ENCODE measurements around the gene DTYMK. TPM values are rescaled to one million over a fixed set of nuclear protein-coding genes. Genes with fewer than 3 reads are reported as not detected.

The DTYMK gene
- total RNA-seq, 1 experiment from 2014 or later, result 155 TPM

DNA sequence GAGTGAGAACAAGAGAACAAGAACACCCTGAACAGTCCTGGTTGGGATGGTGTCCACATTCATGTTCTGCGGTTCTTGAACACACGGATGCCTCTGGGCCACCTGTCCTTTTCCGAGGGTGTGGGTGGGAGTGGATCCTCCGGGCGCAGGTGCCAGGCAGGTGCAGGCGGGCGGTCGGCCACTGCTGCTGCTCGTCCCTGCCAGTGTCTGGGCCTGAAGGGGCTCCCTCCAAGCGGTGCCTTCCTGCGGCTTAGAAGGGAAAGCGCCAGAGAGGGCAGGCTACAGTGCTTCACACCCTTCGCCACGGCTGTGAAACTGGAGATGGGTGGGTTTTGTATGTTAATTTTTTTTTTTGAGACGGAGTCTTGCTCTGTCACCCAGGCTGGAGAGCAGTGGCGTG lies 39.8 kb upstream of the DTYMK start:
- Histone ChIP-seq H3K79me2 (ENCODE audit: low read length) (no peaks in the 10 kb centered on the region), H3K9me3 (ENCODE audit: low read length) (no peaks in the 10 kb centered on the region), H3K36me3 (ENCODE audit: low read depth, low read length) (peaks cover 12% of the 10 kb centered on the region), H3K27me3 (ENCODE audit: low read length) (no peaks in the 10 kb centered on the region), H3K9ac (ENCODE audit: low read length) (no peak overlapping the region), H3K27ac (ENCODE audit: low read length) (no peak overlapping the region), H2AFZ (ENCODE audit: low read length) (no peak overlapping the region), H3K4me2 (ENCODE audit: low read length) (no peak overlapping the region), H3K9me2 (replicated peaks; ENCODE audit: low read length) (no peaks in the 10 kb centered on the region), H3K4me3 (ENCODE audit: low read length) (no peak overlapping the region), H3F3A (ENCODE audit: low read length, unreplicated experiment) (no peaks in the 10 kb centered on the region), H3K4me1 (ENCODE audit: insufficient read depth, low read length) (no peaks in the 10 kb centered on the region), H4K20me1 (ENCODE audit: low read length) (no peaks in the 10 kb centered on the region)
- BruUV-seq (replicated peaks), result no TSS peak
- DNase-seq (no peak), ATAC-seq (no peak)
- ChIA-PET POLR2A (ENCODE audit: unreplicated experiment) (no interaction called here), CTCF (no interaction called here)
- intact Hi-C loops (cut with micrococcal nuclease), result no loop called here
- TF ChIP-seq EZH2 (IDR thresholded peaks at IDR 0.05; ENCODE audit: low read length, unreplicated experiment), result no peak
- no peak for TF ChIP-seq CTCF (conservative IDR thresholded peaks at IDR 0.05; ENCODE audit: low read depth, low read length)
- TF ChIP-seq EZH2phosphoT487 (IDR thresholded peaks at IDR 0.05; ENCODE audit: borderline replicate concordance, low read length), result no peak

- no peak overlapping the region for H3K4me3 ChIP-seq (ENCODE audit: low read length)
- H3K27ac ChIP-seq (ENCODE audit: low read length), result no peak overlapping the region
- no peaks in the 10 kb centered on the region for H3K9me2 ChIP-seq (replicated peaks; ENCODE audit: low read length)
- ATAC-seq, result no peak
- no peaks in the 10 kb centered on the region for H3F3A ChIP-seq (ENCODE audit: low read length, unreplicated experiment)
- no peaks in the 10 kb centered on the region for H3K9me3 ChIP-seq (ENCODE audit: low read length)
- no TSS peak for BruUV-seq (replicated peaks)
- peaks cover 16% of the 10 kb centered on the region for H3K36me3 ChIP-seq (ENCODE audit: low read depth, low read length)
- no peaks in the 10 kb centered on the region for H3K79me2 ChIP-seq (ENCODE audit: low read length)
- H3K27me3 ChIP-seq (ENCODE audit: low read length), result no peaks in the 10 kb centered on the region
- CTCF ChIA-PET, result no interaction called here
- H4K20me1 ChIP-seq (ENCODE audit: low read length), result no peaks in the 10 kb centered on the region
- TF ChIP-seq CTCF (conservative IDR thresholded peaks at IDR 0.05; ENCODE audit: low read depth, low read length) (no peak), EZH2 (IDR thresholded peaks at IDR 0.05; ENCODE audit: low read length, unreplicated experiment) (no peak), EZH2phosphoT487 (IDR thresholded peaks at IDR 0.05; ENCODE audit: borderline replicate concordance, low read length) (no peak)
- DNase-seq, result no peak
- no peak overlapping the region for H3K9ac ChIP-seq (ENCODE audit: low read length)
- no peak overlapping the region for H3K4me2 ChIP-seq (ENCODE audit: low read length)
- H2AFZ ChIP-seq (ENCODE audit: low read length), result no peak overlapping the region
- intact Hi-C loops (cut with micrococcal nuclease), result no loop called here
- POLR2A ChIA-PET (ENCODE audit: unreplicated experiment), result no interaction called here
- no peaks in the 10 kb centered on the region for H3K4me1 ChIP-seq (ENCODE audit: insufficient read depth, low read length)
These were observed 38.6 kb upstream of the DTYMK start for GRCh38 chr2:241724975-241725870.

DNA sequence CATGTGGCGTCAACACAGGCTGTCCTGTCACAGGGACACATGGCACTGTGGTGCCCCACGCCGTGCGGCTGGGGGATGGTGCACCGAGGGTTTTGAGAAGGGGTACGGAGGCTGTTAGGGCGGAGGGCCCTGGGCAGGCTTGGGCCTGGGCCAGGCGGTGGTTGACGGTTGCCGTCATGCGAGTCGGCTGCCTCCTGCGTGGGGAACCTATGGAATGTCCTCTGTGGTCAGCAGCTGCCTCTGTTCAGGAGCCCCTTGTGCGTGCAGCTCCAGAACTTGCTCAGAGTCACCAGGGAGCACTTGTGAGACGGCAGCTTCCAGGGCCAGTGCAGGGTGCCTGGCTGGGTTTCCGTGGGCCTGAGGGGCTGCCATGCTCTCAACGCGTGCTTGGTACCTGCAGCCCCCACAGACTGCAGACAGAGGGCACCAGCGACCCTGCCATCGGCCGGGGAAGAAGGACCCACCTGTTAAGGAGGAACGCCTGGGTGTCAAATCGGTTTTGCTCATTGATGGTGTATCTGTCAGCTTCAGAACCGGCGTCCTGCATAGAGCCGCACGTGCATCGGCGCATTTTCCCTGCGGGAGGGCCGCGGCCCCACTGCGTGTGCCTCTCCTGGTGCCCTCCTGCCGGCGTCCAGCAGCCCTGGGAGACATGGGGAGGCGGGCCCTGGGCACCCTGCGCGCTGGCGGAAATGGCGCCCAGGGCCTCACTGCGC lies 37.8 kb upstream of the DTYMK start:
- Histone ChIP-seq H3K79me2 (ENCODE audit: low read length) (no peaks in the 10 kb centered on the region), H3K27ac (ENCODE audit: low read length) (no peak overlapping the region), H3K4me1 (ENCODE audit: insufficient read depth, low read length) (no peaks in the 10 kb centered on the region), H3K27me3 (ENCODE audit: low read length) (no peaks in the 10 kb centered on the region), H3K36me3 (ENCODE audit: low read depth, low read length) (peaks cover 21% of the 10 kb centered on the region), H3K9me2 (replicated peaks; ENCODE audit: low read length) (no peaks in the 10 kb centered on the region), H3K9me3 (ENCODE audit: low read length) (no peaks in the 10 kb centered on the region), H3K4me3 (ENCODE audit: low read length) (no peak overlapping the region), H4K20me1 (ENCODE audit: low read length) (no peaks in the 10 kb centered on the region), H3F3A (ENCODE audit: low read length, unreplicated experiment) (no peaks in the 10 kb centered on the region), H3K4me2 (ENCODE audit: low read length) (no peak overlapping the region), H3K9ac (ENCODE audit: low read length) (no peak overlapping the region), H2AFZ (ENCODE audit: low read length) (no peak overlapping the region)
- TF ChIP-seq EZH2 (IDR thresholded peaks at IDR 0.05; ENCODE audit: low read length, unreplicated experiment), result no peak
- peak; percentile 50; the same call in 1 of the 2 replicates for TF ChIP-seq CTCF (conservative IDR thresholded peaks at IDR 0.05; ENCODE audit: low read depth, low read length)
- no peak for TF ChIP-seq EZH2phosphoT487 (IDR thresholded peaks at IDR 0.05; ENCODE audit: borderline replicate concordance, low read length)
- ATAC-seq, result no peak
- intact Hi-C loops (cut with micrococcal nuclease), result no loop called here
- ChIA-PET POLR2A (ENCODE audit: unreplicated experiment) (no interaction called here), CTCF (no interaction called here)
- no TSS peak for BruUV-seq (replicated peaks)
- DNase-seq, result peak; percentile 3

All from PC-3 (cell line).